Thoracic aorta (tissue), 2 donors: ENCODE measurements around the gene RPTOR. TPM values are rescaled to one million over a fixed set of nuclear protein-coding genes. Genes with fewer than 3 reads are reported as not detected.

Source experiments
- ATAC-seq: fragments of 150-250 bp; one replicate; pipeline ENCODE4 v1.8.0; 2017; ENCODE audit warnings: low read depth; ENCODE audit not compliant: insufficient number of reproducible peaks, low FRiP score
- DNase-seq: peaks from one replicate; pipeline ENCODE4 v3.0.0-alpha.2; 2020; ENCODE audit warnings: low spot score
- H3K27ac ChIP-seq, 2 donors: fragments of 200-600 bp; sonication (generic); 1 replicate in 1 of 2; 2 replicates in 1 of 2; pipeline ENCODE4 v1.5.1; 2016; ENCODE audit warnings: mild to moderate bottlenecking in 2 of 2, moderate library complexity in 2 of 2
- H3K27me3 ChIP-seq: fragments of 200-600 bp; sonication (generic); replicated peaks from 2 replicates; pipeline ENCODE4 v1.6.0; 2016; ENCODE audit warnings: mild to moderate bottlenecking; ENCODE audit not compliant: insufficient read depth
- H3K36me3 ChIP-seq: fragments of 200-600 bp; sonication (generic); one replicate; pipeline ENCODE4 v1.5.1; 2016
- H3K4me1 ChIP-seq, 2 donors: fragments of 200-600 bp; sonication (generic); 1 replicate in 1 of 2; 2 replicates in 1 of 2; pipeline versions ENCODE4 v1.5.1 to v1.6.0; 2016; ENCODE audit warnings: low read depth in 2 of 2, mild to moderate bottlenecking in 1 of 2; ENCODE audit not compliant: control insufficient read depth in 1 of 2
- H3K4me3 ChIP-seq: fragments of 200-600 bp; sonication (generic); 2 replicates; pipeline ENCODE4 v1.5.1; 2016; ENCODE audit warnings: mild to moderate bottlenecking
- H3K9me3 ChIP-seq: fragments of 200-600 bp; sonication (generic); 2 replicates; pipeline ENCODE4 v1.5.1; 2016
- CTCF ChIP-seq: fragments of 200-600 bp; sonication (generic); IDR thresholded peaks from one replicate; pipeline ENCODE4 v1.5.1; 2019; ENCODE audit warnings: antibody characterized with exemption
- total RNA-seq, 2 donors: library from RNA; depleted of rRNA; stranded (reverse); fragments of >200 nt; gene quantifications; one replicate each; pipeline versions ENCODE4 v1.1.0 to v1.2.3, GENCODE V29; 2016

The RPTOR gene
- total RNA-seq, 2 donors from 2014 or later = 42.0 to 47.4 TPM

- TF ChIP-seq CTCF = no peak
- DNase-seq (no peak), ATAC-seq (no peak)
- H3K27me3 ChIP-seq = no peaks in the 10 kb centered on the region
- peaks cover 0 to 3% of the 10 kb centered on the region in 2 donors for H3K4me1 ChIP-seq
- no peaks in the 10 kb centered on the region for H3K36me3 ChIP-seq
- H3K27ac ChIP-seq = no peak overlapping the region
- H3K9me3 ChIP-seq = no peaks in the 10 kb centered on the region
- no peak overlapping the region for H3K4me3 ChIP-seq
These were observed 28.3 kb upstream of the RPTOR start for GRCh38 chr17:80516171-80516932.

GRCh38 chr17:80517641-80518040 lies 27.0 kb upstream of the RPTOR start:
- Histone ChIP-seq H3K27ac (no peak overlapping the region), H3K36me3 (no peaks in the 10 kb centered on the region), H3K4me1 (peaks cover 0 to 3% of the 10 kb centered on the region in 2 donors), H3K9me3 (no peaks in the 10 kb centered on the region), H3K4me3 (no peak overlapping the region), H3K27me3 (no peaks in the 10 kb centered on the region)
- DNase-seq (no peak), ATAC-seq (no peak)
- no peak for TF ChIP-seq CTCF

- H3K9me3 ChIP-seq = no peaks in the 10 kb centered on the region
- H3K4me3 ChIP-seq = no peak overlapping the region
- ATAC-seq (no peak), DNase-seq (no peak)
- H3K36me3 ChIP-seq = no peaks in the 10 kb centered on the region
- H3K27me3 ChIP-seq = no peaks in the 10 kb centered on the region
- H3K27ac ChIP-seq = no peak overlapping the region
- peaks cover 0 to 3% of the 10 kb centered on the region in 2 donors for H3K4me1 ChIP-seq
- TF ChIP-seq CTCF = no peak
These were observed 26.2 kb upstream of the RPTOR start for GRCh38 chr17:80518392-80518791.

- no peak for ATAC-seq
These were observed 25.4 kb upstream of the RPTOR start for GRCh38 chr17:80519091-80519781.

More at GRCh38 chr17:80519091-80519781, 25.4 kb upstream of the RPTOR start:
- DNase-seq = no peak
- H3K27ac ChIP-seq = no peak overlapping the region
- no peaks in the 10 kb centered on the region for H3K4me1 ChIP-seq
- H3K36me3 ChIP-seq = no peaks in the 10 kb centered on the region
- H3K27me3 ChIP-seq = no peaks in the 10 kb centered on the region
- TF ChIP-seq CTCF = no peak
- no peaks in the 10 kb centered on the region for H3K9me3 ChIP-seq
- no peak overlapping the region for H3K4me3 ChIP-seq
